Hippocampal formation (tissue), 2 donors: ENCODE data around the gene TMEM38B.

Source experiments
- DNase-seq, 2 donors: peaks; one replicate each; lab custom pipeline; 2025; lab: John Stamatoyannopoulos, UW

TMEM38B gene

GRCh38 chr9:105694190-105694847, at the start of gene TMEM38B:
Gene TMEM38B, plus strand, starts transcription at chr9:105694541. Its CDS starts 120 bp downstream, at chr9:105694661.
- peak; percentile 61 to 67 for DNase-seq

- no peak for DNase-seq
Observed at GRCh38 chr9:105646879-105647594, 47.3 kb upstream of the TMEM38B start.

- DNase-seq, result no peak
Observed at GRCh38 chr9:105647595-105648349, 46.6 kb upstream of the TMEM38B start.

GRCh38 chr9:105651806-105652205, 42.5 kb upstream of the TMEM38B start:
- DNase-seq, result no peak

- DNase-seq, result no peak
Observed at GRCh38 chr9:105656131-105656921, 38.0 kb upstream of the TMEM38B start.

GRCh38 chr9:105658351-105658750, 36.0 kb upstream of the TMEM38B start:
- DNase-seq, result no peak

- DNase-seq, result peak in 1 of 2 donors; percentile 29
Observed at GRCh38 chr9:105661011-105661410, 33.3 kb upstream of the TMEM38B start.

GRCh38 chr9:105662184-105663104, 31.9 kb upstream of the TMEM38B start, which contains the start of gene TAL2:
Gene TAL2, plus strand, starts transcription at chr9:105662457. Its CDS starts 40 bp downstream, at chr9:105662497.
- DNase-seq, result no peak

- DNase-seq, result no peak
Observed at GRCh38 chr9:105663914-105664313, 30.4 kb upstream of the TMEM38B start.

GRCh38 chr9:105667867-105668266, 26.5 kb upstream of the TMEM38B start:
- DNase-seq, result no peak

GRCh38 chr9:105670315-105670714, 24.0 kb upstream of the TMEM38B start:
- DNase-seq, result no peak

- no peak for DNase-seq
Observed at GRCh38 chr9:105670775-105671174, 23.6 kb upstream of the TMEM38B start.

GRCh38 chr9:105672711-105673234, 21.6 kb upstream of the TMEM38B start:
- no peak for DNase-seq

GRCh38 chr9:105673850-105674387, 20.4 kb upstream of the TMEM38B start:
- DNase-seq, result no peak

- no peak for DNase-seq
Observed at GRCh38 chr9:105676351-105676923, 17.9 kb upstream of the TMEM38B start.

GRCh38 chr9:105678163-105678562, 16.2 kb upstream of the TMEM38B start:
- no peak for DNase-seq

- DNase-seq, result no peak
Observed at GRCh38 chr9:105678781-105679180, 15.6 kb upstream of the TMEM38B start.

- DNase-seq, result no peak
Observed at GRCh38 chr9:105679257-105680022, 14.9 kb upstream of the TMEM38B start.

- no peak for DNase-seq
Observed at GRCh38 chr9:105681313-105681712, 13.0 kb upstream of the TMEM38B start.
